ENCODE measurements around the gene NOS1AP.

Gene NOS1AP

DNA sequence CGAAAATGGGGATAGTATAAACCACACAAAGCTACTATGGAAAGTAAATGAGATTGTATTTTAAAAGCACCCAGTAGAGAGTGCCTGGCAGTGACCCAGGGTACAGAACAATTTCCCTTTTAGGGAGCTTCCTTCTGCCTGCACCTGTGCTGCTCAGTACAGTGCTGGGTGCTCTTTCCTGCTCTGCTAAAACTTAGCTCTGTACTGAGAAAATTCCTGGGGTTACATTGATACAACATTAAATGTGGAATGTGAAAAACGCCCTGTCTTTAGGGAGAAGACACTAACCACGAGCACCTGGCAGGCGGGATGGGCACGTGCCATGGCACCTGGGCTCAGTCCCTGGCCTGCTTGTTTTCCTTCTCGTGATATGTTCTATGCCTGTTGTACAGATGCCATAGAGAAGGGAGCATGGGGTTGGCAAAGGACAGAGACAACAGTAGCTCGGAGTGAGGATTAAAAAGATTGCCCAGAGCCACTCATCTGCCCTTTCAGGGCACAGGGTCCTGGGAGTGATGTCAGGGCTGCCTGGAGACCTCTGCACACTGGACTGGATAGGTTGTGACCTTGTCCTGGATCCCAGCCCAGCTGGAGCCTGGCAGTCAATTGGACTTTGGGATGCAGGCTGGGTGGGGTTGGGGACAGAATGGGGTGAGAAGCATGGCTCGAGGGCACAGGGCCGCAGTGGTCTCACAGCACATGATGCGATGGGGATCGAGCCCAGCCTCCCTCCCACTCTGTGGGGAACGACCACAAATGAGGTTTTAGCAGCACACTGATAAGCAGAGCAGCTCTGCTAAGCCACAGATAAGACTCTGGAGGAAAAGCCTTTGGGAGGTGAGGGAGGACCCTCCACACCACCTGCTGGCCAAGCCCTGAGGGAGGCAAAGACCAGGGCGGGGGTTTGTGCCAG, 302.9 kb downstream of the NOS1AP start:
- peak in 1 of 2 donors; percentile 15 for DNase-seq

DNA sequence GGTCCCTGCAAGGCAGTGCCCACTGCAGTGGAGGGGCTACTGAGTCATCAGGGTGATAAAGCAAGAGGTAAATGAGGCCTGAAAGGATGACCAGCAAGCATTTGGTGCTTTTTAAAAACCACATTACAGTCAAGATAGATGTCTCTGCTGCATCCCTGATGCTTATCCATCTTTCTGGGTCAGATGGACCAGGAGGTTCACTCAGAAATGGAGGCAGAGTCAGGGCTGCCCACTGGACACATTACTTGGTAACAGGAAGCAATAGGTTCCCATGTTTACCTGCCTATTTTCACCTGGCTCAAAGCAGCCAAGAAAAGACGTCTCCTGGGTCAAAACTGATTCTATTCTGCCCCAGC, 303.6 kb downstream of the NOS1AP start:
- DNase-seq, result no peak

DNA sequence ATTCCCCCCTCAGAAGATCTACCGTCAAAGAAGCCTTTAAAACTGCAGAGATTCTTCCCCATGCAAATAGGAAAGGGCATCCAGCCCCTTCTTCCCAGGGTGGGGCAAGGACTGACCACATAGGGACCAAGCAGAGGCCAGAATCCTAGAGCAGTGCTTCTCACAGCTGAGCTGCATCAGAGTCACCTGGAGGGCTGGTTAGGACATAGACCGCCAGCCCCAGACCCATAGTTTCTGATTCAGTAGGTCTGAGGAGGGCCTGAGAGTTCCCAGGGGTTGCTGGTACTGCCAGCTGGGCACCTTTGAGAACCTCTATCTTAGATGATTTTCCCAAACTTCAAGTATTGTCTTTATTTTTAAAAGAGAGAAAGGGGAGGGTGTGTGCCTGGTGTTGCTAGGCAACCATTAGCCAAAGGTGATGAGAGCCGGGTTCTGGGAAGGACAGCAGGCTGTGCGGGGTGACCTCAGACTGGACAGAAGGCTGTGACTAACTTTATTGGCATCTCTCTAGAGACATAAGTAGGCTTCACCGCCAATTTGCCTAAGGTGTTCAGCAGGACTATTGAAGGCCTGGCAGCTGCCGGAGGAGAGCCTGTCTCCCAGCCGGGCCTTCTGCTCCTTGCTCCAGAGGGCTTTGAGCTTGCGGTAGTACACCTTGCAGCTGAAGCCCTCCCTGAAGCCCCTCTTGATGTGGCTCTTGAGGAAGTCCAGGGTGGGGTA, 304.2 kb downstream of the NOS1AP start:
- DNase-seq, result no peak

DNA sequence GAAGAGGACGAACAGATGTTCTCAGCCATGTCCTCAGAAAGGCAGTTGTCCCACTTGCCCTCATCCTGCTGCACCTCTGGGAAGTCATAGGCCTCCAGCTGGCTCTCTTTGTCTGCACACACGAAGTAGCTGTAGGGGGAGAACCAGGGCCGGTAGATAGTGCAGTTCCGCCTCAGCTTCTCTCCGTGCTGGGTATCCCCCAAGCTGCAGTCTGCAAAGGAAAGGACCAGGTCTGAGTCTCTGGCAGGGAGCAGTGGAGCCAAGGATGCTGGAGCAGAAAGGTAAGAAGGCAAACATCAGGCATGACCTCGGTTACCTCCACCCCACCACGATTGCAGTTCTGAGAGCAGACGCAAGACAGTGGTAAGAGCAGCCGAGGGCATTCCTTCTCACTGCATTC, 304.9 kb downstream of the NOS1AP start:
- DNase-seq, result no peak

DNA sequence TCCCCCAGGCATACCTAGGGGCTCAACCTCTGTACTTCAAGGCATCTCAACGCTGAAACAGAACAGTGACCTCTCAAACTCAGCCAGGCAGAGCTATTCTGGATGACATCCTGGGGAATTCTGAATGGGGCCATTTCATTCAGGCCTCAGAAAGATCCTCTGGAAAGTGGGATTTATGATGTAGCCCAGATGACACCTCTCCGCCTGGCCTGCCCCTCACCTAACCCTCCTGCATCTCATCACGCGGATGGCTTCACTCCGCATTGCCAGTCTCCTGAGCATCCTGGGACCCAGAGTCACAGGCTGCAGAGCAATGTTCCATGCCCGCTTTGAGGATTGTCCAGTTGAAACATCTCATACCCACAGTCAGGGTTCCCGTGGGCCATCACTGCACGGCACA, 306.0 kb downstream of the NOS1AP start:
- no peak for DNase-seq

DNA sequence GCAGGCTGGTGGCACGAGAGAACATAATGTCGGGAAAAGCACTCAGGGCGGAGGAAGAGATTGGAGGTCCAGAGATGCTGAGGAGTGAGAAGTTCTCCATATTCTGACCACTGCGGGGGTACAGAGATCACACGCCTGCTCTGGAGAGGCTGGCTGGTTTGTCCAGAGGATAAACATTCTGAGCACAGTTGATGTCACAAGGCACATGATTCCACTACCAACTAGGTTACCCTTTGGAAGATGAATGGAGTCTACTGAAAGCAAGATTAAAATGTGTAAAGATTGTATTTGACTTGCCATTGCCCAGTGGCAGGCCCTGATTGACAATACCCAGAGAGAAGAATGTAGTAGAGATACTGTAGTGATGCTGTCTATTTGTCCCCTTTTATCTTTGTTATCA, 307.2 kb downstream of the NOS1AP start, which contains the start of gene SPATA46:
Gene SPATA46 (minus strand): TSS at position 164 of the 400 bp plus-strand sequence. CDS start 64 bp downstream, at position 100.
- DNase-seq, result no peak

DNA sequence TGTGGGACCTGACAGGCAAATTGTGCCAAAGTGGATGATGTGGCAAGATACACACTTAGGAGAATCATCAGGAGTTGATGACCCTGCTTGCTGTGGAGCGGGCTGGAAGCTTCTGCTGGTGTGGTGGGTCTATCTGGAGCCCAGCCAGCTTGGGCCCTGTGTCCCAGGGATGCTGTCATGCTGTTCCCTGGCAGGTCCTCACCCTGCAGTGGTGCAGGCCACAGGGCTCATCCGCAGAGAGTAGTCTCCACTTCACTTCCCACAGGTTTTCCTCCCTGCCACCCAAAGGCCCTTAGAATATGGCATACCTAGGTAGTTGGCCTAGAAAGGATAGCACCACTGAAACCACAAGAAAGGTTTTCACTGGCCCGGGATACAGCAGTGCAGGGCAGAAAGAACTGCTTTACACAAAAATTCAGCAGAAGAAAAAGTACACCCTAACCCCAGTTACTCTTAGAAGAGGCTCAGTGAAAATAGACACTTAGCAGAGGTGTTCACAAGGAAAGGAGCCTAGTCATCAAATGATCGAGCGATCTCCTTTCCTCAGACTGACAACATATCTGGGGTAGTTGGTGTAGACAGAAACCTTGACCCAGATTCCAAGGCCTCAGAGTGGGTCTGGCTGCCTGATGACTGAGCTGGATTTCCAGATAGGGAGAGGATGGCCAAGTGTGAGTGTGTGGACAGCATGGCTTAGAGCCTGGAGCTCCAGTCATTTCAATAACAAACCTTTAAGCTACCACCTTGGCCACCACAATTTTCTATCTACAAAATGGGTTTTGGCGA, 310.8 kb downstream of the NOS1AP start:
- DNase-seq, result no peak

DNA sequence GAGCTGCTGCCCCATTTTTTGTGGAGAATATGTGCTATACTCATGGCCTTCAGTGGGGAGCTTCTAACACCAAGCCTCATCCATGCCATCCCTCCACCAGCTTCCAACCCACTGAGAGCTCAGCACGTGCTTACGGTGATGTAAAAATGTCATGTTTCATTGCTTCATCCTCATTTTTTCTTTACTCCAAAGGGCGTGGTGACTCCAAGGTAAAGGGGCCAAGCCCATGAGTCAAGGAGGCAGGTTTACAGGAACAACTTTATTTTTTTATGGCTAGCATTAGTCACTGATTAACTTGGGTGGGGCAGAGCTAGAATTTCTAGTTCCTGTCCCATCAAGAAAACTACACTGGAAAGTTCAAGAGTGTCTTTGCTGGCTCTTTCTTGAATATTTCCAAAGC, 311.9 kb downstream of the NOS1AP start, which contains the start of gene C1orf226:
Gene C1orf226 (plus strand): TSS at position 346 of the 400 bp plus-strand sequence. CDS start 174 bp downstream, outside the sequence.
- no peak for DNase-seq

DNA sequence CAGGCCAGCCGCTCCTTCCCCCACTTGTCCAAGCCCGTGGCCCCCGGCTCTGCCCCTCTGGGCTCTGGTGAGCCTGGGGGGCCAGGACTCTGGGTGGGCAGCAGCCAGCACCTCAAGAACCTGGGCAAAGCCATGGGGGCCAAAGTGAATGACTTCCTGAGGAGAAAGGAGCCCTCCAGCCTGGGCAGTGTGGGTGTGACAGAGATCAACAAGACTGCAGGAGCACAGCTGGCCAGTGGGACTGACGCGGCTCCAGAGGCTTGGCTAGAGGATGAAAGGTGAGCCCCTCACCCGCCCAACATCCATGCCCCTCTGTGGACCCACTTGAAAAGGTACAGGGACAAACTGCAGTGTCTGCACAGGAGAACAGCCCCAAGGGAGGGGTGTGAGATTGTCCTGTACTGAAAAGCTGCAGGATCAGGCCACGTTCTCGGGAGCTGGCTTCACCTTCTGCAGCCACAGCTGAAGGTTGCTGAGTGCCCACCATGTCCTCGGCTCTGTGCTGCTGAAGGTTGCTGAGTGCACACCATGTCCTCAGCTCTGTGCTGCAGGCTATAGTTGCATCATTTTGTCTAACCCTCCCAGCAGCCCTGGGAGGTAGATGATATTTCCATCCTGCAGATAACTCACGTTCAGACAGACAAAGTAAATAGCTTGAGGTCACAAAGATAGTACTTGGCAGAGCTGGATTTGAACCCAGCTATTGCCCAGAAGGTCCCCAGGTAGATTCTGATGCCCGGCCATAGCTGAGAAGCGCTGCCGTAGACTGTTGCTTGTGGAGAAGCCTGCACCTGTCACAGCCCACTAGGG, 312.7 kb downstream of the NOS1AP start:
- DNase-seq, result no peak

DNA sequence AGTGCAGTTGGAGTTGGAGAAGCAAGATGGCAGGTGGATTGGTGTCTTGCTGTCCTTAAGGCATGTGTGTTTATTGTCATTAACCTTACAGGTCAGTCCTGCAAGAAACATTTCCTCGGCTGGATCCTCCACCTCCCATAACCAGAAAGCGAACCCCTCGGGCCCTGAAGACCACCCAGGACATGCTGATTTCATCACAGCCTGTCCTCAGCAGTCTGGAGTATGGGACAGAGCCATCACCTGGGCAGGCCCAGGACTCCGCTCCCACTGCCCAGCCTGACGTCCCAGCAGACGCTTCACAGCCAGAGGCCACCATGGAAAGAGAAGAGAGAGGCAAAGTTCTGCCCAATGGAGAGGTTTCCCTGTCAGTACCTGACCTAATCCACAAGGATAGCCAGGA, 313.6 kb downstream of the NOS1AP start:
- no peak for DNase-seq

DNA sequence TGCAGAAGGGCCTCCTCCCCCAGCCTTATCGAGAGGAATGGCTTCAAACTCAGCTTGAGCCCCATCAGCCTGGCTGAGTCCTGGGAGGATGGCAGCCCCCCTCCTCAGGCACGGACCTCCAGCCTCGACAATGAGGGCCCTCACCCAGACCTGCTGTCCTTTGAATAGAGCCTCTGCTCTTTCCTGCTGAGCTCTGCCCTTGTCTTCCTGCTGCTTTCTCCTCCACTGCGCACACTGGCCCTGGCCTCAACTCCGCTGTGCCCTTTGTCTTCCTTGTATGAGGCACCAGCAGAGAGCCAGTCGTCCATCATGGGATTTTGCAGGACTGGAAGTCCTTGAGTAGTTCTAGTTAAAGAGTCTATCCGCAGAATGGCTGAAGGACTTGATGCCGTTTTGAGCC, 314.0 kb downstream of the NOS1AP start:
- no peak for DNase-seq

DNA sequence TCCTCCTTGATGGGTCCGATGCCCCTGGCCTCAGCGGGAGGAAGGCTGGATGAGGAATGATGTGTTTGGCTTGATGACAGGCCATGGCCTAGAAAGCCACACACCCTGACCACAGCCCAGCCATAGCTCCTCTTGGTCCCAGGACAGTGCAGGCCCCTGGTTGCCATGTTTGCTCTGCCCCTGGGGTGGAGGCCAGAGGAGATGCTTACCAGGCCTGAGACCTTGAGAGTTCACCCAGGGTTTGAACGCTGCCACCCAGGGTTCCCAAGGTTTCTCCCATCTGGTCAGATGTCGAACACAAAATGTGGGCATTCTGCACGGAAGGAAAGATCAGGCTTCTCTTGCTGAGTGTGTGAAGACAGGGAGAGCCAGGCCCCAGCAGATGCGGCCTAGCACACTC, 314.6 kb downstream of the NOS1AP start:
- no peak for DNase-seq

DNA sequence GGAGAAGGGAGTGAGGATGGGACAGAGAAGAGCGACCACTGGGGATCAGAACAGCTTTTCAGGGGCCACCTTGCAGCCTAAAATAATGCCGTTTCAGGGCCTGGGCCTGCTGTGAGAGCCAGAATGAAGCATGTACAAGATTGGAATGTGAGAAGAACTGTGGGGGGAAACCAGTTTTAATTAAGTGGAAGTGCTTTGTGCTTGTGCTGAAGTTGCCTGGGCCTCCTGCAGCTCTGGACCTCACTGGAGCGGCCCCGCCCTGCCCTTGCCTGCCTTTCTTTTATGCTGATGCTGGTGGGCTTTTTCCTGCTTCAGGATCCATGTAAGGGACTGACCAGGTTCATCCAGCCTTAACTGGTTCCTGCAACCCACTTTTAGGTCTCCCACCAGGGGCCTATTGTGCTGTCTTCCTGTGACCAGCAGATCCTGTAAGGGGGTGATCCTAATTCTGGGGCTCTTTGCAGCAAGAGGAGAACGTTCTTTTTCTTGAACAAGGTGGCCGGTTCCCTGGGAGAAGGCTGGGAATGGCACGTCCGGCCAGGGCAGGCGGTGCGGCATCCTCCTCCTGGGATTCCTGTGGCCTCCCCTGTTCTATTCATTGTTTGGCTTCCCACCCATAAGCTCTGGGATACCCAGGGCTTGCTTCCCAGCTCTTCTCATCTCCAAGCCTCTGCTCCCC, 315.2 kb downstream of the NOS1AP start:
- DNase-seq, result no peak

DNA sequence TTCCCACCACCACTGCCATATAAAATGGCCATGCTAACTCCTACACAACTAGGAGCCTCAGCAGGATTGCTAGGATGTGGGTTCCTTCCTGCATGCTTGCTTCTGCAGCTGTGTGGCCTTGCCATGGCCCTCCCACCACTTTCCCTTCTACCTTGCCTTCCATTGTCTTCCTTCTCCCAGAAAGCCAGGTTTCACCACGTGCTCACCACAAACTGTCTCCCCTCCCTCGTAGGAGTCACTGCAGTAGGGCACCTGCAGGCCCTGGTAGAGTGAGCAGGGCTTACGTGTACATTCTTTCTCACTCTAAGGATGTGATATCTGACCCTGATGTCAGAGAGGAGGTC, 315.8 kb downstream of the NOS1AP start:
- no peak for DNase-seq

DNA sequence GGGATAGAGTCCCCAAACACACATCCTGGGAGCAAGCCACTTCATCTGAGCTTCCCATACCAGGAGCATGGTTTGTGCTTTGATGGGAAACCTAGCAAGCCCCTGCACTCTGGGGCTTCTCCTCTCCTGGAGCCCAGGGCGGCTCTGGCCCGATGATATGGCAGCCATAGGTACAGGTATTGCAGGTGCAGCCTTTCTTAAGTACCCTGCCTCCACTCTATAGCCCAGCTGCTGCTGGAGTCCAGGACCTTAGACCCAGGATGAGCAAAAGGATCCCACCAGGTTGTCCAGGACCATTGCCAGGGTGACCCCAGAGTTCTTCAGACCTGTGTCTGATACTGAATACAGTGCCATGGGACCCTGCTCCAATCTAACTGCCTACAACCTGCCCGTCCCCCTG, 316.2 kb downstream of the NOS1AP start:
- DNase-seq, result no peak

DNA sequence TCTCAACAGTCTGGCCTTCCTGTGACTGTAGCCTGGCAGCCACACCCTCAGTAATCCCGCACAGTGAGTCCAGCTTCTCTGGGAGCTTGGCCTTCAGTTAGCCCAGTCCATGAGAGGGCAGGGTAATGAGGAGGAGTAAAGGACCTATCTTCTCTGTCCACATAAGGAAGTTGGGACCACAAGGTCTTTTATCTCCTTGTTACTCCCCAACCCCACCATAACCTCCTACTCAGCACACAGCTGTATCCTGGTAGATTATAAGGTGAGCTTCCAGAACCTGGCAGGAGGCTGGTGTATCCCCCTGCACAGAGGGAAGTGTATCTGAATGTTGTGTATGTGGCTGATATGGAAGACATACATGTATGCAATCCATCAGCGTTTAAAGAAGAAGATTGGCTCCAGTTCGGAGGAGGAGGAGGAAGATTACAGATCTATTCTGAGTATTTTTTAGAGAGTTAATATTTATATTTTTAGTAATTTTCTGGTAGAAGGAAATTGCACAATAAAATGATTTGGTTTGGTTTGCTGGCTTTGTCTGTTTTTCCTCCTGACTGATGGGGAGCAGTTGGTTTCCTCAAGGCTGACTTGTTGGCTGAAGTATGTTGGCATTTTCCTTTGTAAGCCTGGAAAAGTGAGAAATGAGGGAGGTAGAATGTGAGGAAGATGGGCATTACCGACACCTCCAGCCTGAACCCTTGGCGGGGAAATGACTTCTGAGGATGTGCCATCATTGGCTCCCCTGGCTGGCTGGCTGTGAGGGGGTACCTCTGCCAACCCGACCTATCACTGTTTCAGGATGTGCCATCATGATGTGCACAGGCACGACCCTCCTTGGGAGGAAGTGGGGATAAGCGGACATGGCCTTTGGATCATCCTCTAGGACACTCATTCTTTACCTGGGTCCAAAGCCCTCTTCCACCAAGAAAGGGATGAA, 317.1 kb downstream of the NOS1AP start:
- DNase-seq, result no peak

DNA sequence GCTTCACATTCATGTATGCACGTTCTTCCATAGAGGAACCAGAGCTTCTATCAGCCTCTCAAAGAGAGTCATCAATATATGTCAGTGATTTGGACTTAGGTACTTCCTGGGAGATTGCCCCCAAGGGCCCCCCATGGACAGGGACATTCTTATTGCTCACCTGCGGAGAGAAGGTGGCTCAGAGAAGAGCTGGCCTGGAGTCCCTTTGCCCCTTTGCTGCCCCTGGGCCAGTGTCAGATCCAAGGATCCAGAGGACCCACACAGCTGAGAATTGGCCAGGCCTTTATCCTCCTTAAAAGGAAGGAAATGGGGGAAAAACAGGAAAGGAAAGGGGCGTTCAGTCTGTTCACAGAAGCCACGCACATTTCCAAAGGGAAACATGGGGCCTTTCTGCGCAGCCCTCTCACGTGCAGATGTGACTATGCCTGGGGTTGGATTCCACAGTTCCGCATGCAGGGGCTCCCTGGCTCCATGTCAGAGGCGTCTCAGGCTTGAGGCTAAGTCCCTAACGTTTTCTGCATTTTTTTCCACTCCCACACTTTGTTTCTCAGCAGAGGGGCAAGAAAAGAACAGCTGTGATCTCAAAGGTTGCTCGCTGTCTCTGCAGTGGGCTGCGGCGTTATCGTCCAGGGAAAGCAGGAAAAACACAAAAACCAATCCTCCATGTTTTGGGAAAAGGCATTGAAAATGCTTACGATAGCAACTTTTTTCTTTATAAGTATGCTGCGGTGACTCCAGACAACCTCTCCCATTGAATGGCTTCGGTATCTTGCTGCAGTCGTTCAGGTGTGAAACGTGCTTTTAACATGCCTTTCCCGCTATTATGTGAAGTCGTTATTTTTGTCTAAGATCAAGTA, 318.0 kb downstream of the NOS1AP start:
- no peak for DNase-seq

DNA sequence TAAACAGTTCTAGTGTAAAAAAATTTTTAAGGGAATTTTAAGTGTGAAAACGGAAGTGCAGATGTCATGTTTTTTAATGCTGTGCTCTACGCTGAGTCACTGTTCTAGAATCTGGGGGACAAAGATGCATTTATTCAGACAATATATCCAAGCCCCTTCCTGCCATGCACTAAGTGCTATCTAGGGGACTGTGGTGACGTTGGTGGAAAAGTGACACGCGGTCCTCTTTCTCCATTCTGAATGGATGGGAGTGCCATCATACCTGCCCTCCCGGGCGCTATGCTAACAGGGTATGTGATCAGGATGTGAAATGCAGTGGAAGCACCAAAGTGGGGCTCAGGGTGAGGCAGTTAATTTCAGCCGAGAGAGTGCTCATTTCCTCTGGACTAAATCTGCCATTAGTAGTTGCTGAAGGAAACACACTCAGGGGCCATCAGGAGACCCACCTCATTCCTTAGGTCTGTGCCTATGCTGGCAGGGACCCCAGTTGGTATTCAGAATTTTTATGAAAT, 318.6 kb downstream of the NOS1AP start:
- no peak for DNase-seq

DNA sequence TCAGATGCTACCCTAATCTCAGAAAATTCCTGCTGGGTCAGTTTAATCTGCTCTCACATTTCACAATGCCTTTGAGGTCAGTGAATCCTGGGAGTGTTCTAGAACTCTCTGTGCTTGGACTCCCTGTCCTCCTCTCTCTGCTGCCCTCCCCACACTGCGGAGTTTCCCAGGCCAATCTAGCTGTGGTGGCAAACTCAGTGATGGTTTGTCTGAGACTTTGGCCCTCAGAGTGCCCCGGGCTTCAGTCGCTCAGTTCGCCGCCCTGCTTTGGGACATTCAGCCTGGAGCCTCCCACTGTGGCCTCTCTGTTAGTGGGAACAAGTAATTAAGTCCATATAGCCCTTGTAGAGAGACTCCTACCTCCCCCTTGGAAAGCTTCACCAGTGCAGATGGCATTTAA, 319.1 kb downstream of the NOS1AP start:
- DNase-seq, result no peak
